ENCODE data around the gene ATR.

DNA sequence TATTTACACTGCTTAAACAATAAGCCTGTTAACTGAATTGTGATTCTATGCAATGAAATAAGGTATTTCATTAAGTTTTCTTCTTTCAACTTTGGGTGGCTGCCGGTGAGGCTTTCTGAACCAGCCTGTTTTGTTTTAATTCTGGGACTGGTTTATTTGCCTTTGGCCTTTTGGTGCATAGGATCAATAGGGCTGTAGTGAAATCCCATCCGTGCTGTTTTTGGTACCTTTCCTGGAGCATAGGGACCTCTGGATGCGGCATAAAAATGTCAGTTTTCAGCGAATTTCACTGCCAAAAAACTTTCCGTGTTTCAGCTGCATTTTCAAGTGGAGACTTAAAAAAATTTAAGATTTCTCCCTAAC is 18.2 kb upstream of the ATR start:
- no peak for TF ChIP-seq EP300 (IDR thresholded peaks at IDR 0.05)
- TF ChIP-seq POLR2A (IDR thresholded peaks at IDR 0.05), result no peak
- TF ChIP-seq, protein P1, sequence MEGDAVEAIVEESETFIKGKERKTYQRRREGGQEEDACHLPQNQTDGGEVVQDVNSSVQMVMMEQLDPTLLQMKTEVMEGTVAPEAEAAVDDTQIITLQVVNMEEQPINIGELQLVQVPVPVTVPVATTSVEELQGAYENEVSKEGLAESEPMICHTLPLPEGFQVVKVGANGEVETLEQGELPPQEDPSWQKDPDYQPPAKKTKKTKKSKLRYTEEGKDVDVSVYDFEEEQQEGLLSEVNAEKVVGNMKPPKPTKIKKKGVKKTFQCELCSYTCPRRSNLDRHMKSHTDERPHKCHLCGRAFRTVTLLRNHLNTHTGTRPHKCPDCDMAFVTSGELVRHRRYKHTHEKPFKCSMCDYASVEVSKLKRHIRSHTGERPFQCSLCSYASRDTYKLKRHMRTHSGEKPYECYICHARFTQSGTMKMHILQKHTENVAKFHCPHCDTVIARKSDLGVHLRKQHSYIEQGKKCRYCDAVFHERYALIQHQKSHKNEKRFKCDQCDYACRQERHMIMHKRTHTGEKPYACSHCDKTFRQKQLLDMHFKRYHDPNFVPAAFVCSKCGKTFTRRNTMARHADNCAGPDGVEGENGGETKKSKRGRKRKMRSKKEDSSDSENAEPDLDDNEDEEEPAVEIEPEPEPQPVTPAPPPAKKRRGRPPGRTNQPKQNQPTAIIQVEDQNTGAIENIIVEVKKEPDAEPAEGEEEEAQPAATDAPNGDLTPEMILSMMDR (IDR thresholded peaks at IDR 0.05), result no peak
- no peak for TF ChIP-seq POLR2AphosphoS5 (IDR thresholded peaks at IDR 0.05)
